HepG2 (cell line): Measurements from ENCODE around the gene YWHAB. TPM values are rescaled to one million over a fixed set of nuclear protein-coding genes. Genes with fewer than 3 reads are reported as not detected.

Source experiments
- ARNT ChIP-seq: fragments of 450-650 bp; IDR thresholded peaks from 2 replicates; pipeline ENCODE4 v1.6.1; 2017
- ATF7 ChIP-seq, 2 experiments: fragments of 450-650 bp in 1 of 2; sonication (generic) in 1 of 2; formaldehyde crosslinking in 1 of 2; IDR thresholded peaks; 2 replicates each; pipeline versions ENCODE4 v1.4.0 to v1.6.1; 2016 to 2020; ENCODE audit warnings: antibody characterized with exemption in 1 of 2, mild to moderate bottlenecking in 1 of 2, missing genetic modification reagents in 1 of 2
- CC2D1A ChIP-seq: sonication (generic); formaldehyde crosslinking; IDR thresholded peaks from 2 replicates; pipeline ENCODE4 v1.8.1; 2023; ENCODE audit warnings: mild to moderate bottlenecking, missing genetic modification reagents
- CHD2 ChIP-seq: IDR thresholded peaks from 2 replicates; pipeline ENCODE4 v1.6.1; 2011; ENCODE audit warnings: low read depth, low read length, improper control_type of control experiment
- DRAP1 ChIP-seq: IDR thresholded peaks from 2 replicates; pipeline ENCODE4 v1.6.1; 2016; ENCODE audit warnings: missing genetic modification reagents, missing compliant biosample characterization
- FOXA3 ChIP-seq: IDR thresholded peaks from 2 replicates; pipeline ENCODE4 v1.6.1; 2016; ENCODE audit warnings: missing genetic modification reagents, missing compliant biosample characterization
- KDM5A ChIP-seq: fragments of 200-600 bp; sonication (generic); IDR thresholded peaks from 2 replicates; pipeline ENCODE4 v1.7.0; 2018; ENCODE audit warnings: antibody characterized with exemption, mild to moderate bottlenecking, low read length, borderline replicate concordance
- KLF13 ChIP-seq: sonication (generic); formaldehyde crosslinking; IDR thresholded peaks from 2 replicates; pipeline ENCODE4 v1.4.0; 2020; ENCODE audit warnings: mild to moderate bottlenecking, missing genetic modification reagents
- NPAS2 ChIP-seq: sonication (generic); formaldehyde crosslinking; IDR thresholded peaks from 2 replicates; pipeline ENCODE4 v1.8.0; 2022; ENCODE audit warnings: mild to moderate bottlenecking, missing genetic modification reagents, borderline replicate concordance
- PCBP2 ChIP-seq: fragments of 200-400 bp; formaldehyde crosslinking; optimal IDR thresholded peaks from 2 replicates; pipeline ENCODE3; 2018; ENCODE audit warnings: low read length, low read depth; ENCODE audit not compliant: poor library complexity, severe bottlenecking
- PITX1 ChIP-seq: sonication (generic); formaldehyde crosslinking; IDR thresholded peaks from 2 replicates; pipeline ENCODE4 v1.5.1; 2020; ENCODE audit warnings: mild to moderate bottlenecking, missing genetic modification reagents
- SUZ12 ChIP-seq: fragments of 150-350 bp; IDR thresholded peaks from 2 replicates; pipeline ENCODE4 v1.6.1; 2014; ENCODE audit warnings: low read depth, low read length
- TARDBP ChIP-seq: sonication (generic); formaldehyde crosslinking; IDR thresholded peaks from 2 replicates; pipeline ENCODE4 v1.8.0; 2022; ENCODE audit warnings: mild to moderate bottlenecking, missing genetic modification reagents
- TFDP1 ChIP-seq: IDR thresholded peaks from 2 replicates; pipeline ENCODE4 v1.6.1; 2016; ENCODE audit warnings: missing compliant biosample characterization, missing genetic modification reagents, borderline replicate concordance
- WIZ ChIP-seq: sonication (generic); formaldehyde crosslinking; IDR thresholded peaks from 2 replicates; pipeline ENCODE4 v1.5.1; 2020; ENCODE audit warnings: mild to moderate bottlenecking, missing genetic modification reagents
- ZBTB42 ChIP-seq: sonication (generic); formaldehyde crosslinking; IDR thresholded peaks from 2 replicates; pipeline ENCODE4 v1.5.0; 2020; ENCODE audit warnings: mild to moderate bottlenecking, missing genetic modification reagents
- ZBTB8A ChIP-seq: sonication (generic); formaldehyde crosslinking; IDR thresholded peaks from 2 replicates; pipeline ENCODE4 v1.4.0; 2020; ENCODE audit warnings: mild to moderate bottlenecking, low read depth, missing genetic modification reagents, borderline replicate concordance
- ZFP36 ChIP-seq: fragments of 150-350 bp; IDR thresholded peaks from 2 replicates; pipeline ENCODE4 v1.6.1; 2018; ENCODE audit warnings: borderline replicate concordance, low read length, low read depth; ENCODE audit not compliant: partially characterized antibody
- ZIK1 ChIP-seq: sonication (generic); formaldehyde crosslinking; IDR thresholded peaks from 2 replicates; pipeline ENCODE4 v1.5.0; 2020; ENCODE audit warnings: mild to moderate bottlenecking, low read depth, missing genetic modification reagents, borderline replicate concordance
- ZNF180 ChIP-seq: sonication (generic); formaldehyde crosslinking; IDR thresholded peaks from 2 replicates; pipeline ENCODE4 v1.4.0; 2020; ENCODE audit warnings: low read depth, missing genetic modification reagents, borderline replicate concordance
- ZNF20 ChIP-seq: sonication (generic); formaldehyde crosslinking; IDR thresholded peaks from 2 replicates; pipeline ENCODE4 v1.4.0; 2020; ENCODE audit warnings: mild to moderate bottlenecking, moderate library complexity, missing genetic modification reagents
- ZNF232 ChIP-seq: sonication (generic); formaldehyde crosslinking; IDR thresholded peaks from 2 replicates; pipeline ENCODE4 v1.4.0; 2020; ENCODE audit warnings: missing genetic modification reagents, borderline replicate concordance
- ZNF282 ChIP-seq: fragments of 450-650 bp; IDR thresholded peaks from 2 replicates; pipeline ENCODE4 v1.6.1; 2018; ENCODE audit not compliant: partially characterized antibody
- ZNF546 ChIP-seq: sonication (generic); formaldehyde crosslinking; conservative IDR thresholded peaks from 2 replicates; pipeline ENCODE4 v1.8.1; 2023; ENCODE audit warnings: mild to moderate bottlenecking, missing genetic modification reagents
- ZNF639 ChIP-seq: conservative IDR thresholded peaks from 2 replicates; pipeline ENCODE4 v1.6.1; 2018; ENCODE audit warnings: missing genetic modification reagents
- ZNF7 ChIP-seq: IDR thresholded peaks from 2 replicates; pipeline ENCODE4 v1.6.1; 2016; ENCODE audit warnings: missing biosample characterization, missing genetic modification reagents
- ZNF75D ChIP-seq: sonication (generic); formaldehyde crosslinking; IDR thresholded peaks from 2 replicates; pipeline ENCODE4 v1.8.1; 2023; ENCODE audit warnings: missing genetic modification reagents, mild to moderate bottlenecking, borderline replicate concordance
- ZNF879 ChIP-seq: sonication (generic); formaldehyde crosslinking; IDR thresholded peaks from 2 replicates; pipeline ENCODE4 v1.8.1; 2023; ENCODE audit warnings: missing genetic modification reagents
- ZNF883 ChIP-seq: sonication (generic); formaldehyde crosslinking; IDR thresholded peaks from 2 replicates; pipeline ENCODE4 v1.5.1; 2020; ENCODE audit warnings: mild to moderate bottlenecking, missing genetic modification reagents; ENCODE audit errors: not compliant biosample characterization
- polyA plus RNA-seq, 8 experiments: library from polyadenylated mRNA; depleted of rRNA in 3 of 8; stranded (reverse) in 7 of 8; unstranded in 1 of 8; fragments of >200 nt; fragmentation: Illumina TruSeq in 4 of 8; extraction: Trizol in 4 of 8; gene quantifications; 2 replicates each; pipeline versions ENCODE4 v1.2.1 to v1.2.3, GENCODE V29; 2011 to 2016; ENCODE audit warnings: low read depth in 4 of 8, missing spikeins in 1 of 8, mixed read lengths in 1 of 8; ENCODE audit not compliant: insufficient read depth in 1 of 8
- total RNA-seq, 5 experiments: library from RNA; depleted of rRNA; stranded (reverse); fragments of >200 nt; fragmentation: Illumina TruSeq; extraction: Trizol; gene quantifications; 2 replicates each; pipeline ENCODE4 v1.2.3, GENCODE V29; 2016; ENCODE audit warnings: low read depth in 1 of 5

The YWHAB gene
- total and polyA plus RNA-seq, 2 of the 13 experiments (the other 11 are each of a cell fraction or from before 2014, with no cell fraction given) = 77.2 to 121 TPM

- TF ChIP-seq ZNF546 (CRISPR knock-in tag) (no peak), CHD2 (no peak), SUZ12 (no peak), ZFP36 (no peak), ZNF883 (no peak), ZBTB42 (CRISPR knock-in tag) (no peak; the same call in 1 of the 2 replicates), KDM5A (peak; percentile 79), ATF7 (IDR thresholded peaks at IDR 0.05) (no peak), ATF7 (CRISPR knock-in tag; IDR thresholded peaks at IDR 0.05) (no peak), ZBTB8A (CRISPR knock-in tag) (no peak), WIZ (CRISPR knock-in tag) (peak; percentile 92), ZIK1 (CRISPR knock-in tag) (peak; percentile 66; the same call in 1 of the 2 replicates), PITX1 (CRISPR knock-in tag) (peak; percentile 43; the same call in 1 of the 2 replicates), TFDP1 (CRISPR knock-in tag) (peak; percentile 88; the same call in 1 of the 2 replicates), ZNF20 (CRISPR knock-in tag) (no peak), ARNT (no peak), ZNF639 (CRISPR knock-in tag) (peak; percentile 91), ZNF7 (CRISPR knock-in tag) (no peak), FOXA3 (CRISPR knock-in tag) (peak; percentile 61), DRAP1 (CRISPR knock-in tag) (peak; percentile 91), PCBP2 (no peak), ZNF282 (no peak), ZNF75D (CRISPR knock-in tag) (no peak), ZNF879 (CRISPR knock-in tag) (0 out of 2 replicates have a peak, but pooled peaks have one; percentile 72), ZNF180 (CRISPR knock-in tag) (0 out of 2 replicates have a peak, but pooled peaks have one; percentile 44), CC2D1A (0 out of 2 replicates have a peak, but pooled peaks have one; percentile 52), TARDBP (CRISPR knock-in tag) (peak; percentile 86), ZNF232 (CRISPR knock-in tag) (peak; percentile 28; the same call in 1 of the 2 replicates), NPAS2 (CRISPR knock-in tag) (no peak), KLF13 (CRISPR knock-in tag) (no peak)
Measured at GRCh38 chr20:44885392-44886265, at the start of gene YWHAB (continued).
